ENCODE results near the gene RAB4B.

The RAB4B gene

GRCh38 chr19:40755248-40755624 lies 22.8 kb upstream of the RAB4B start:
- POLR2A ChIA-PET: interaction anchor here (2.3 kb wide), 1 partner anchor 44 kb away, joined by 6 read pairs; the partner anchor contains the start of gene EGLN2
- no peak for DNase-seq (ENCODE audit: extremely low spot score)
- TF ChIP-seq L3MBTL2 (conservative IDR thresholded peaks at IDR 0.05) (no peak), FOXK2 (IDR thresholded peaks at IDR 0.05) (no peak)
- CTCF ChIA-PET: no interaction called here

- ChIA-PET CTCF (no interaction called here), POLR2A (interaction anchor here (1.3 kb wide), 1 partner anchor 16 kb away, joined by 4 read pairs; no protein-coding TSS in a partner anchor)
- DNase-seq (ENCODE audit: extremely low spot score): no peak
- no peak for TF ChIP-seq ZNF384 (IDR thresholded peaks at IDR 0.05)
- TF ChIP-seq NFRKB (IDR thresholded peaks at IDR 0.05): no peak
- no peak for TF ChIP-seq FOXA1 (IDR thresholded peaks at IDR 0.05)
- TF ChIP-seq L3MBTL2 (conservative IDR thresholded peaks at IDR 0.05): no peak
These were observed 22.3 kb upstream of the RAB4B start for GRCh38 chr19:40755791-40756190.

- ChIA-PET POLR2A (interaction anchor here (0.6 to 2.0 kb wide), 3 partner anchors 15 to 695 kb away, joined by 3 to 9 read pairs (median 4); partner anchors contain the start of gene RAB4B), CTCF (interaction anchor here (0.6 kb wide), 1 partner anchor 1908 kb away, joined by 6 read pairs; no protein-coding TSS in a partner anchor)
- TF ChIP-seq PKNOX1 (IDR thresholded peaks at IDR 0.05) (no peak), L3MBTL2 (conservative IDR thresholded peaks at IDR 0.05) (no peak)
- DNase-seq (ENCODE audit: extremely low spot score): no peak
These were observed 21.4 kb upstream of the RAB4B start for GRCh38 chr19:40756502-40757110.

GRCh38 chr19:40758491-40758890 lies 19.6 kb upstream of the RAB4B start:
- TF ChIP-seq L3MBTL2 (conservative IDR thresholded peaks at IDR 0.05) (no peak), FOXM1 (IDR thresholded peaks at IDR 0.05; ENCODE audit: borderline replicate concordance) (no peak), LEF1 (IDR thresholded peaks at IDR 0.05; ENCODE audit: borderline replicate concordance) (no peak), TARDBP (IDR thresholded peaks at IDR 0.05) (no peak), PKNOX1 (IDR thresholded peaks at IDR 0.05) (no peak), FOXK2 (IDR thresholded peaks at IDR 0.05) (no peak), BHLHE40 (IDR thresholded peaks at IDR 0.05; ENCODE audit: borderline replicate concordance) (no peak), ELF4 (IDR thresholded peaks at IDR 0.05) (no peak), ARNT (IDR thresholded peaks at IDR 0.05) (no peak), SUZ12 (IDR thresholded peaks at IDR 0.05) (no peak), CTBP1 (IDR thresholded peaks at IDR 0.05; ENCODE audit: borderline replicate concordance) (no peak), ZNF384 (IDR thresholded peaks at IDR 0.05) (no peak), NFRKB (IDR thresholded peaks at IDR 0.05) (no peak), FOXA1 (IDR thresholded peaks at IDR 0.05) (no peak), HDGF (IDR thresholded peaks at IDR 0.05; ENCODE audit: borderline replicate concordance) (no peak), SP1 (IDR thresholded peaks at IDR 0.05) (no peak)
- CTCF ChIA-PET: no interaction called here
- POLR2A ChIA-PET: interaction anchor here (2.0 kb wide), 1 partner anchor 19 kb away, joined by 9 read pairs; the partner anchor contains the start of gene RAB4B
- DNase-seq (ENCODE audit: extremely low spot score): no peak

- ChIA-PET POLR2A (no interaction called here), CTCF (no interaction called here)
- no peak for DNase-seq (ENCODE audit: extremely low spot score)
- TF ChIP-seq ZNF384 (IDR thresholded peaks at IDR 0.05) (no peak), NFRKB (IDR thresholded peaks at IDR 0.05) (no peak), ARNT (IDR thresholded peaks at IDR 0.05) (no peak), L3MBTL2 (conservative IDR thresholded peaks at IDR 0.05) (no peak), PKNOX1 (IDR thresholded peaks at IDR 0.05) (no peak), FOXK2 (IDR thresholded peaks at IDR 0.05) (no peak), HDGF (IDR thresholded peaks at IDR 0.05; ENCODE audit: borderline replicate concordance) (no peak), LEF1 (IDR thresholded peaks at IDR 0.05; ENCODE audit: borderline replicate concordance) (no peak), SUZ12 (IDR thresholded peaks at IDR 0.05) (no peak), SP1 (IDR thresholded peaks at IDR 0.05) (no peak), ELF4 (IDR thresholded peaks at IDR 0.05) (no peak), FOXM1 (IDR thresholded peaks at IDR 0.05; ENCODE audit: borderline replicate concordance) (no peak), CTBP1 (IDR thresholded peaks at IDR 0.05; ENCODE audit: borderline replicate concordance) (no peak), TARDBP (IDR thresholded peaks at IDR 0.05) (no peak), BHLHE40 (IDR thresholded peaks at IDR 0.05; ENCODE audit: borderline replicate concordance) (no peak), FOXA1 (IDR thresholded peaks at IDR 0.05) (no peak)
These were observed 18.7 kb upstream of the RAB4B start for GRCh38 chr19:40759352-40759751.

GRCh38 chr19:40762754-40763470 lies 15.1 kb upstream of the RAB4B start:
- ChIA-PET CTCF (no interaction called here), POLR2A (interaction anchor here (1.1 kb wide), 1 partner anchor 13 kb away, joined by 3 read pairs; the partner anchor contains the start of gene ACTMAP)
- no peak for DNase-seq (ENCODE audit: extremely low spot score)
- TF ChIP-seq FOXM1 (IDR thresholded peaks at IDR 0.05; ENCODE audit: borderline replicate concordance) (no peak), SP1 (IDR thresholded peaks at IDR 0.05) (no peak), SUZ12 (IDR thresholded peaks at IDR 0.05) (no peak), L3MBTL2 (conservative IDR thresholded peaks at IDR 0.05) (no peak), FOXK2 (IDR thresholded peaks at IDR 0.05) (no peak), HDGF (IDR thresholded peaks at IDR 0.05; ENCODE audit: borderline replicate concordance) (no peak), NFRKB (IDR thresholded peaks at IDR 0.05) (no peak), TARDBP (IDR thresholded peaks at IDR 0.05) (no peak)

Data from HEK293T (cell line).